ENCODE data around the gene SH3TC1. TPM values are rescaled to one million over a fixed set of nuclear protein-coding genes. Genes with fewer than 3 reads are reported as not detected.

The SH3TC1 gene
- total and polyA plus RNA-seq, 10 of the 15 experiments (the other 5 are each of a cell fraction or from before 2014, with no cell fraction given) = 0.19 to 47.0 (median 18.4) TPM

GRCh38 chr4:8290701-8290970 lies 91.5 kb downstream of the SH3TC1 start:
- no peak overlapping the region for H3K4me2 ChIP-seq (ENCODE audit: control insufficient read depth, insufficient read depth)
- no peak overlapping the region for H3K4me3 ChIP-seq
- ChIA-PET RAD21 (ENCODE audit: unreplicated experiment) (no interaction called here), SMC1A (ENCODE audit: uncharacterized antibody, unreplicated experiment) (no interaction called here), CTCF (interaction anchor here (1.3 kb wide), 1 partner anchor 50 kb away, joined by 3 read pairs; no protein-coding TSS in a partner anchor), POLR2A (no interaction called here)
- H3K4me1 ChIP-seq (ENCODE audit: control insufficient read depth, insufficient read depth, low read length) = no peaks in the 10 kb centered on the region
- BruUV-seq (replicated peaks) = no TSS peak
- no peak overlapping the region for H3K27ac ChIP-seq (ENCODE audit: control insufficient read depth, insufficient read depth)
- 18% methylated on average over 8 of the region's 8 CpGs for WGBS (ENCODE audit: insufficient coverage, insufficient replicate concordance, low lambda C conversion rate, missing lambda C conversion rate)
- in situ Hi-C loops (cut with MboI) (no loop called here), intact Hi-C loops (cut with micrococcal nuclease; ENCODE audit: unreplicated experiment) (no loop called here)
- no peaks in the 10 kb centered on the region for H3K36me3 ChIP-seq (ENCODE audit: control insufficient read depth in 2 of 2, insufficient read depth in 2 of 2, low read length in 1 of 2)
- H4K20me1 ChIP-seq (ENCODE audit: control insufficient read depth, insufficient read depth) = no peaks in the 10 kb centered on the region
- H3K9ac ChIP-seq (ENCODE audit: control insufficient read depth, insufficient read depth, low read length) = no peak overlapping the region
- H3K9me3 ChIP-seq (replicated peaks; ENCODE audit: control insufficient read depth, insufficient read depth, low read length) = no peaks in the 10 kb centered on the region
- no peaks in the 10 kb centered on the region for H3K79me2 ChIP-seq (ENCODE audit: control insufficient read depth, insufficient read depth, low read length)
- H2AFZ ChIP-seq (ENCODE audit: control insufficient read depth, low read depth, low read length) = no peak overlapping the region
- TF ChIP-seq ZNF24 (IDR thresholded peaks at IDR 0.05) = no peak
- no peak for TF ChIP-seq PKNOX1 (IDR thresholded peaks at IDR 0.05)
- TF ChIP-seq TARDBP (IDR thresholded peaks at IDR 0.05; ENCODE audit: borderline replicate concordance) = no peak
- no peak for TF ChIP-seq PRDM15 (CRISPR knock-in tag; IDR thresholded peaks at IDR 0.05)
- TF ChIP-seq DPF2 (IDR thresholded peaks at IDR 0.05) = no peak
- TF ChIP-seq E2F8 (IDR thresholded peaks at IDR 0.05; ENCODE audit: low read depth, partially characterized antibody) = no peak
- TF ChIP-seq E2F4 (IDR thresholded peaks at IDR 0.05; ENCODE audit: low read depth, low read length) = no peak
- TF ChIP-seq NFXL1 (IDR thresholded peaks at IDR 0.05; ENCODE audit: borderline replicate concordance) = no peak
- no peak for TF ChIP-seq KDM1A (IDR thresholded peaks at IDR 0.05; ENCODE audit: borderline replicate concordance)
- no peak for TF ChIP-seq NFYB (IDR thresholded peaks at IDR 0.05; ENCODE audit: insufficient read depth, low read depth, low read length)
- TF ChIP-seq IKZF2 (IDR thresholded peaks at IDR 0.05) = no peak
- no peak for TF ChIP-seq EED (IDR thresholded peaks at IDR 0.05; ENCODE audit: low read depth)
- TF ChIP-seq EP300 (IDR thresholded peaks at IDR 0.05; ENCODE audit: borderline replicate concordance in 1 of 2, control insufficient read depth in 1 of 2, low read depth in 2 of 2, low read length in 2 of 2) = no peak
- H3K27me3 ChIP-seq (replicated peaks in 1 of 2; ENCODE audit: control insufficient read depth in 2 of 2, insufficient read depth in 2 of 2, low read length in 1 of 2) = no peaks in the 10 kb centered on the region; a peak in 1 of 4 replicates
- DNase-seq (ENCODE audit: low read depth, low spot score) (no peak), ATAC-seq (no peak), FAIRE-seq (no peak)

Measured in GM12878 (cell line).